KOPT-K1 (cell line): Measurements from ENCODE around the gene ZNF157.
A peak's percentile ranks its signal among the peaks of the same experiment; 100 is the strongest.
"Not testable (repeated sequence)": the region's sequence is repeated elsewhere in the genome, so short reads cannot be mapped to it uniquely, and the experiment has no call there.

ENCODE experiments used
- H3K27ac ChIP-seq: fragments of 200-600 bp; sonication (generic); 2 replicates; pipeline ENCODE4 v1.5.1; 2016; ENCODE audit warnings: antibody characterized with exemption, mild to moderate bottlenecking, low read depth, low read length; ENCODE audit not compliant: poor library complexity, severe bottlenecking
- H3K36me3 ChIP-seq: fragments of 200-600 bp; sonication (generic); 2 replicates; pipeline ENCODE4 v1.5.1; 2017; ENCODE audit warnings: antibody characterized with exemption, mild to moderate bottlenecking, low read length, moderate library complexity; ENCODE audit not compliant: insufficient read depth
- H3K9me3 ChIP-seq: fragments of 200-600 bp; sonication (generic); 2 replicates; pipeline ENCODE4 v1.5.1; 2017; ENCODE audit warnings: antibody characterized with exemption, low read length, mild to moderate bottlenecking; ENCODE audit not compliant: insufficient read depth, poor library complexity, severe bottlenecking

ZNF157 gene

DNA sequence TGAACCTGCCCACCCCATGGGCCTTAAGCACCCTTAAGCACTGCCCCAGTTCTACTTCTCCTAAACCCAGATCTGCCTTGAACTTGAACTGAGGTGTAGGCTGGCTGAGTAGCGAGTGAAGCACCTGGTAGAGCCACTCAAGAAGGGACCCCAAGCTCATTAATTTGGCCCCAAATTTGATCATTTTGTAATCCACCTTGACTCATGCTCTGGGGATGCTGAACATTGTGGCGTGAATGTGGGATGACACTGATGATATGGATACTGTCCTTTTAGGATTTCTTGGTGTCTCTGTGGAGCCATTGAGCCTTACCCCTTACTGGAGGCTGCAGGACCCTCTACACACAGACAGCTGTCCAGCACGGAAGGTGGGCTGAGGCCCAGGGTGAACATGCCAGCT, at the start of gene ZNF157:
TSS of gene ZNF157 (plus strand) at position 301 of the 400 bp plus-strand sequence. CDS start at position 392, 91 bp downstream.
- Histone ChIP-seq H3K27ac (no peak within 1 kb of the TSS), H3K36me3 (no peaks in the 10 kb centered on the region), H3K9me3 (no peaks in the 10 kb centered on the region)

DNA sequence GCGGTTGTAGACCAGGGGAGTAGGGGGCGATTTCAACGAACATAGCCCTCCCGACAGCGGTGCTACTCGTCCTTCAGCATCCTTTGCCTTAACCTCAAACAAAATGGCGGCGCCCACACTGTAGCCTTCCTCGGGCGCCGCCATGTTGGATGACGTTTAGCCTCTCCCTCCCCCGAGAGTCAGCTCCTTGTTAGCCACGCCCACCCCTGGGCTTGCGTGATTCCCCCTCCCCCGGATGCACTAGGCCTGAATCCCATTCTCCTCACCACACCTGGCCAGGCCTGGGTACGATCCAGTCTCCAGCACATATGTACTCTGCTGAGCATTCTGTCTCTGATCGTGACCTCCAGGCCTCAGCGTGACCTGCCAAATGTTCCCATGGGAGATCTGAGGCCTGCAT, 49.0 kb upstream of the ZNF157 start:
- Histone ChIP-seq H3K36me3 (no peaks in the 10 kb centered on the region), H3K27ac (no peak overlapping the region), H3K9me3 (no peaks in the 10 kb centered on the region)

DNA sequence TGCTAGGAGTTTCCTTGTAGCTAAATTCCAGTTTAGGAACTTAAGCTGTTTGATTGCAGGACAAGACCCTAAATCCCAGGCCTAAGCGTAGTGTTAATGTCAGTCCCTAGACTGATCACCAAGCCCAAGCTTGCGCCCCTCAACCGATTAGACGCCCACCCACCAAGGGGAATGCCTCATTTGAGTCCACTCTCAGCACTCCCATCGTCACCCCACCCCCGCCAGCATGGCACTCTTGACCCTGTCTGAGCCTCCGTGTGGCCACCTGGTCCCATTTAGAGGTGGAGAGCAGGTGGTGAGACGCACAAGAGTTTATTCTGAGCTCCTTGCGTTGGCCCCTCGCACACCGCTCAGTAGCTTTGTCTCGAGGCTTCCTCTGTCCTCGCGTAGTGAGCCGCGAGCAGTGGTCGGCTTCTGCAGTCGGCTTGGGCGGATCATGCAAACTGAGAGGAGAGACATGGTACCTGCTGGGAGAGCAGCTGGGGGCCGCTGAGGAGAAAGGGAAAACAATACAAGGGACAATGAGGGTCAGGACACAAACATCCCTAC, 48.5 kb upstream of the ZNF157 start:
- Histone ChIP-seq H3K27ac (no peak overlapping the region), H3K9me3 (no peaks in the 10 kb centered on the region), H3K36me3 (no peaks in the 10 kb centered on the region)

DNA sequence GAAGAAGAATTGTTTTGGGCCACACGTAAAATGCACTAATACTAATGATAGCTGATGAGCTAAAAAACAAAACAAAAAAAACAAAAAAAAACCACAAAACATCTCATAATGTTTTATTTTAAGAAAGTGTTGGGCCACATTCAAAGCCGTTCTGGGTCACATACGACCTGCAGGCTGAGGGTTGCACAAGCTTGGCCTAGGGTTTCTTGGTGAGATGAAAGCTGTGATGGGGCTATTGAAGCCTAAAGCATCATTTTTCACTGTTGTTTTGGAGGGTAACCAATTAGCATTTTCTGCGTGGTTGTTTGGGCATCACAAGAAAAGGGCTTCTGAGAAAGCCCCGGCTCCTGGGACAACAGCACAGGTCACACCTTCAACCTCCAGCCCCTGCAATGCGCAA, 42.5 kb upstream of the ZNF157 start:
- no peak overlapping the region for H3K27ac ChIP-seq
- no peaks in the 10 kb centered on the region for H3K36me3 ChIP-seq
- no peaks in the 10 kb centered on the region for H3K9me3 ChIP-seq

GRCh38 chrX:47332729-47333128, 37.6 kb upstream of the ZNF157 start:
- H3K9me3 ChIP-seq, H3K36me3 ChIP-seq, H3K27ac ChIP-seq: not testable (repeated sequence)

- Histone ChIP-seq H3K9me3 (no peaks in the 10 kb centered on the region), H3K36me3 (no peaks in the 10 kb centered on the region), H3K27ac (no peak overlapping the region)
Observed at GRCh38 chrX:47351706-47352105, 18.7 kb upstream of the ZNF157 start.

DNA sequence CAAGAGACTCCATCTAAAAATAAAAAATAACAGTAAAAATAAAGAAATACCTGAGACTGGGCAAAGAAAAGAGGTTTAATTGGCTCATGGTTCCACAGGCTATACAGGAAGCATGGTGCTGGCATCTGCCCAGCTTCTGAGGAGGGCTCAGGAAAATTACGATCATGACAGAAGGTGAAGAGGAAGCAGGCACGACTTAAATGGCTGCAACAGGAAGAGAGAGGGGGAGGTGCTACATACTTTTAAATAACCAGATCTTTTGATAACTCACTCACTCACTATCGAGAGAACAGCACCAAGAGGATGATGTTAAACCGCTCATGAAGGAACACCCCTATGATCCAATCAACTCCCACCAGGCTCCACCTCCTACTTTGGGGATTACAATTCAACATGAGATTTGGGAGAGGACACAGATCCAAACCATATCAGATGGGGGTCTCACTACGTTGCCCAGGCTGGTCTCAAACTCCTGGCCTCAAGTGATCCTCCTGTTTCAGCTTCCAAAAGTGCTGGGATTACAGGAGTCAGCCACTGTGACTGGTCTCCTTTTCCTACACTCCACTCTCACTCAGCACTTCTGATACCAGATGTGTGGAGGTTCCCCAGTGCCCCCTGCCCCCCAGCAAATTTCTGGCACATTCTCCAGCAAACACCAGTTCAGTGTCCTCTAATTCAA, 11.9 kb upstream of the ZNF157 start:
- peak overlapping the region; percentile 1 for H3K27ac ChIP-seq
- no peaks in the 10 kb centered on the region for H3K9me3 ChIP-seq
- no peaks in the 10 kb centered on the region for H3K36me3 ChIP-seq

DNA sequence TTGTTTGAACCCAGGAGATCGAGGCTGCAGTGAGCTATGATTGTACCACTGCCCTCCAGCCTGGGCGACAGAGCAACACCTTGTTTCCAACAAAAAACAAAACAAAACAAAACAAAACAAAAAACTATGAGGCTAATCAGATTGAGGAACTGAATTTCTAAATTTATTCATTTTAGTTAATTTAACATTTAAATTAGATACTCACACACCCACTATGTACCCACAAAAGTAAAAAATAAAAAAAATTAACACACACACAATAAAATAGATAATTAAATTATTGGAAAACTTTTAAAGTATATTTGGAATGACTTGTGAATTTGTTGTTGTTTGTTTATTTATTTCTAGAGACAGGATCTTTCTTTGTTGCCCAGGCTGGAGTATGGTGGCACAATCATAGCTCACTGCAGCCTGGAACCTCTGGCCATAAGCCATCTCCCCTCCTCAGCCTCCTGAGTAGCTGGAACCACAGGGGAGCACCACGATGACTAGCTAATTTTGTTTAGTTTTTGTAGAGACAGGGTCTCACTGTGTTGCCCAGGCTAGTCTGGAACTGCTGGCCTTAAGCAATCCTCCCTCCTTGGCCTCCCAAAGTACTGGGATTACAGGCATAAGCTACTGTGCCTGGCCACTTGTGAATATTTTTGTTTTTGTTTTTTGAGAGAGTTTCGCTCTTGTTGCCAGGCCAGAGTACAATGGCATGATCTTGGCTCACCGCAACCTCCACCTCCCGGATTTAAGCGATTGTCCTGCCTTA, 9.8 kb upstream of the ZNF157 start:
- no peaks in the 10 kb centered on the region for H3K9me3 ChIP-seq
- H3K36me3 ChIP-seq, result no peaks in the 10 kb centered on the region
- H3K27ac ChIP-seq, result no peak overlapping the region

- no peaks in the 10 kb centered on the region for H3K36me3 ChIP-seq
- no peaks in the 10 kb centered on the region for H3K9me3 ChIP-seq
- no peak overlapping the region for H3K27ac ChIP-seq
Observed at GRCh38 chrX:47361538-47362511, 8.6 kb upstream of the ZNF157 start.

- peak overlapping the region; percentile 62 for H3K27ac ChIP-seq
- no peaks in the 10 kb centered on the region for H3K9me3 ChIP-seq
- H3K36me3 ChIP-seq, result no peaks in the 10 kb centered on the region
Observed at GRCh38 chrX:47366041-47366722, 4.2 kb upstream of the ZNF157 start.

GRCh38 chrX:47373198-47373597, 2.8 kb downstream of the ZNF157 start:
- no peak overlapping the region for H3K27ac ChIP-seq
- H3K36me3 ChIP-seq, result no peaks in the 10 kb centered on the region
- no peaks in the 10 kb centered on the region for H3K9me3 ChIP-seq

DNA sequence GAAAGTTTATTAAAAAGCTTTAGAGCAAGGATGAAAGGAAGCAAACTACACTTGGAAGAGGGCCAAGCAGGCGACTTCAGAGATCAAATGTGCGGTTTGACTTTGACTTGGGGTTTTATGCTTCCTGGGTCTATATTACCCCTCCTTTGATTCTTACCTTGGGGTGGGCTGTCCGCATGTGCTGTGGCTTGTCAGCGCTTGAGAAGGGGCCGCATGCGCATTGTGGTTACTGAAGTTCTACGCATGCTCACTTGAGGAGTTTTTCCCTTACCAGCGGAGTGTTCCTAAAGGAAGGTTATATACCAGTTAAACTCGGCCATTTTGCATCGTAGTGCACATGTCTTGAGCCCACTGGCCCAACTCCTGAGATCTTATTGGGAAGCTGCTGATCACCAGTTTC, 9.9 kb downstream of the ZNF157 start:
- Histone ChIP-seq H3K9me3 (no peaks in the 10 kb centered on the region), H3K27ac (peak overlapping the region; percentile 62), H3K36me3 (no peaks in the 10 kb centered on the region)

DNA sequence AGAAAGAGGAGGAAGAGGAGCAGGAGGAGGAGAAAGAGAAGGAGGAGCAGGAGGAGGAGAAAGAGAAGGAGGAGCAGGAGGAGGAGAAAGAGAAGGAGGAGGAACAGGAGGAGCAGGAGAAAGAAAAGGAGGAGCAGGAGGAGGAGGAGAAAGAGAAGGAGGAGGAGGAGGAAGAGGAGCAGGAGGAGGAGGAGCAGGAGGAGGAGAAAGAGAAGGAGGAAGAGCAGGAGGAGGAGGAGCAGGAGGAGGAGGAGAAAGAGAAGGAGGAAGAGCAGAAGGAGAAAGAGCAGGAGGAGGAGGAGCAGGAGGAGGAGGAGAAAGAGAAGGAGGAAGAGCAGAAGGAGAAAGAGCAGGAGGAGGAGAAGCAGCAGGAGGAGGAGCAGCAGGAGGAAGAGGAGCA, 10.5 kb downstream of the ZNF157 start:
- H3K36me3 ChIP-seq, H3K9me3 ChIP-seq: not testable (repeated sequence)
- peak overlapping the region; percentile 62 for H3K27ac ChIP-seq

GRCh38 chrX:47384502-47384901, 14.1 kb downstream of the ZNF157 start:
- H3K9me3 ChIP-seq, result no peaks in the 10 kb centered on the region
- H3K36me3 ChIP-seq, result no peaks in the 10 kb centered on the region
- no peak overlapping the region for H3K27ac ChIP-seq
